Right kidney (tissue), 1 donor: ENCODE results near the gene MYH9.
A peak's percentile ranks its signal among the peaks of the same experiment; 100 is the strongest.

Source experiments
- DNase-seq: peaks from one replicate; pipeline ENCODE4 v3.0.0-alpha.2; 2016

Gene MYH9

GRCh38 chr22:36246718-36247117 lies 141.0 kb downstream of the MYH9 start:
- no peak for DNase-seq

- no peak for DNase-seq
These were observed 141.9 kb downstream of the MYH9 start for GRCh38 chr22:36245805-36246356.

GRCh38 chr22:36244522-36245391 lies 143.0 kb downstream of the MYH9 start:
- DNase-seq: no peak

DNA sequence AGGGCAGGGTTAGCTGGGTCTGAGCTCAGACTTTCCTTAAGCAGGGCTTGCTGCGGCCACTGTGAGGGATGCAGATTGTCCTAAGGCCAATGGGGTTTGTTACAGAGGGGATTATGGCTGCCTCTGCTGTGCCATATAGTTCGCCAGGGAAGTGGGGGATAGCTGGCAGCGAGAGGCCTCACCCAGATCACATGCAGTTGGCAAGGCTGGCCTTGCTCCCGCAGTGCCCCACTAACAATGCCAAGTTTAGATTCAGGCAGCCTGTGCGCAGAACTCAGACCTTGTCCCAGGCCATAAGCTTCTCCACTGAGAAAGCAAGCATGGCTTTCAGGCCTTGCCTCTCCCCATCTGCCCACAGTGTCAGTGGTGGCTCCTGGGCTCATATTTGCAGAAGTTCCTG lies 143.8 kb downstream of the MYH9 start:
- no peak for DNase-seq

GRCh38 chr22:36239401-36240171 lies 148.2 kb downstream of the MYH9 start, which contains the start of gene APOL2:
Gene APOL2, minus strand, starts transcription at chr22:36239527. Its CDS starts 6,365 bp downstream, at chr22:36233162.
- DNase-seq: peak; percentile 71

- peak; percentile 71 for DNase-seq
These were observed 148.7 kb downstream of the MYH9 start for GRCh38 chr22:36239150-36239400.

GRCh38 chr22:36238373-36239149 lies 149.2 kb downstream of the MYH9 start:
- no peak for DNase-seq

GRCh38 chr22:36237462-36238372 lies 150.1 kb downstream of the MYH9 start:
- DNase-seq: no peak

- no peak for DNase-seq
These were observed 151.1 kb downstream of the MYH9 start for GRCh38 chr22:36236388-36237319.

- DNase-seq: no peak
These were observed 152.2 kb downstream of the MYH9 start for GRCh38 chr22:36235585-36235984.

DNA sequence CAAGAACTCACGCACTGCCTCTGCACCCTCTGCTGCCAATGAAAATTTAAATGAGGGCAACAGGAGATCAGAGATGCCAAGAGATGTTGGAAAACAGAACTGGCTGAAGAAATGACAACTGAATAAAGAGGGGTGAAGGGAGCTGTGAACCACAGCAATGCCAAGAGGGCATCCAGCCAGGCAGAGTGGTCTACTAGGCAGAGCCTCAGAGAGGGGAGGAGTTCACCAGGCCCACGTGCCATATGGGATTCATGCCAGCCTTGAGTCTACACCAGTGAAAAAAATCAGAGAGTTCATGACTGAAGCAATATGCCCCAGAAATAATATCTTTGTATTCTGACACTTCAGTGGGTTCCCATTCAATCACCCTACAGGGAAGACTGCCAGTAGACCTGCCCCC lies 152.8 kb downstream of the MYH9 start:
- DNase-seq: no peak

DNA sequence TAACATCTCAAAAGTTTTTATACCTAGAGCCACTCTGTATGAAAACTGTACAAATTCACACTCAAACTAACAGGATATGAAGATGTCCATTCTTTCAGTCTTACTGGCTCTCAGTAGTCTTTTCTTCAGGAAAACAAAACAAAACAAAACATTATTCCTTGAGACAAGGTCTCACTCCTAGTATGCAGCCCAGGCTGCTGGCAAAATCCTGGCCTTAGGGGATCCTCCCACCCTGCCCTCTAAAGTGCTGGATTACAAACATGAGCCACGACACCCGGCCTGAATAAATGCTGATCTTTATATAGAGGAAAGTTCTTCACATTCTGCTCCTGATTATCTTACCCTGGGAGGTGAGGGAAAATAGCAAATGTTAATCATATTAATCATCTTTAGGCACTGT lies 153.6 kb downstream of the MYH9 start:
- no peak for DNase-seq

DNA sequence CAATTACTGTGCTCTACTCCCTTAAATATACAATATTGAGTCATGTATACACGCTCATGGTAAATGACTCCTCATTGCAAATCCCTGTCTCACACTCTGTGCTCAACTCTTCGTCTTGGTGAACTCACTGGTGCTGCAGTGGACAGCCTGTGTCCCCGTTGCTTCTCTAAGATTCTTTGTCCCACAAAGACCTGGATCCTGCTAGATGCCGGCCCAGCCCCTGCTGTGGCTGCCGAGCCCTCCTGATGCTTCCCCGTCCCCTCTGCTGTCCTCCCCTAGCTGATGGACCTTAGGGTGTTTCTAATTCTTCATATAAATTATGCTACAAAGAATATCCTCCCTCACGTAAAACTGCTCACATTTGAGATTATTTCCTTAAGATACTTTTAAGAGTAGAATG lies 154.0 kb downstream of the MYH9 start:
- no peak for DNase-seq

GRCh38 chr22:36232715-36233401 lies 154.9 kb downstream of the MYH9 start:
- no peak for DNase-seq
